ENCODE results near the gene TMPO.
"Not testable (repeated sequence)": the region's sequence is repeated elsewhere in the genome, so short reads cannot be mapped to it uniquely, and the experiment has no call there.

Gene TMPO

GRCh38 chr12:98515287-98516110, at the start of gene TMPO:
TSS of gene TMPO (plus strand) at chr12:98515590. CDS start at chr12:98515868, 278 bp downstream.
- DNase-seq (ENCODE audit: low read depth): peak; percentile 83

GRCh38 chr12:98465950-98466602, 49.3 kb upstream of the TMPO start:
- DNase-seq (ENCODE audit: low read depth): no peak

- no peak for DNase-seq (ENCODE audit: low read depth)
These were observed 48.6 kb upstream of the TMPO start for GRCh38 chr12:98466640-98467400.

- DNase-seq (ENCODE audit: low read depth): no peak
These were observed 46.3 kb upstream of the TMPO start for GRCh38 chr12:98469109-98469508.

GRCh38 chr12:98470469-98471082, 44.8 kb upstream of the TMPO start:
- DNase-seq (ENCODE audit: low read depth): no peak

- no peak for DNase-seq (ENCODE audit: low read depth)
These were observed 44.3 kb upstream of the TMPO start for GRCh38 chr12:98471085-98471484.

GRCh38 chr12:98475565-98475908, 39.9 kb upstream of the TMPO start:
- no peak for DNase-seq (ENCODE audit: low read depth)

GRCh38 chr12:98478606-98479005, 36.8 kb upstream of the TMPO start:
- no peak for DNase-seq (ENCODE audit: low read depth)

GRCh38 chr12:98483621-98484503, 31.5 kb upstream of the TMPO start:
- no peak for DNase-seq (ENCODE audit: low read depth)

GRCh38 chr12:98485792-98486340, 29.5 kb upstream of the TMPO start:
- no peak for DNase-seq (ENCODE audit: low read depth)

- not testable (repeated sequence) for DNase-seq (ENCODE audit: low read depth)
These were observed 27.0 kb upstream of the TMPO start for GRCh38 chr12:98488416-98488815.

GRCh38 chr12:98489176-98489575, 26.2 kb upstream of the TMPO start:
- no peak for DNase-seq (ENCODE audit: low read depth)

GRCh38 chr12:98490501-98491453, 24.6 kb upstream of the TMPO start:
- DNase-seq (ENCODE audit: low read depth): peak; percentile 67

- no peak for DNase-seq (ENCODE audit: low read depth)
These were observed 22.7 kb upstream of the TMPO start for GRCh38 chr12:98492580-98493140.

- not testable (repeated sequence) for DNase-seq (ENCODE audit: low read depth)
These were observed 14.1 kb upstream of the TMPO start for GRCh38 chr12:98501266-98501629.

- peak; percentile 86 for DNase-seq (ENCODE audit: low read depth)
These were observed 12.1 kb upstream of the TMPO start for GRCh38 chr12:98503342-98503591.

- peak; percentile 74 for DNase-seq (ENCODE audit: low read depth)
These were observed 11.6 kb upstream of the TMPO start for GRCh38 chr12:98503592-98504367.

- no peak for DNase-seq (ENCODE audit: low read depth)
These were observed 11.1 kb upstream of the TMPO start for GRCh38 chr12:98504368-98504617.

GRCh38 chr12:98509063-98509462, 6.3 kb upstream of the TMPO start:
- DNase-seq (ENCODE audit: low read depth): no peak
